HT1080 (cell line): Measurements from ENCODE around the gene ERG. TPM values are rescaled to one million over a fixed set of nuclear protein-coding genes. Genes with fewer than 3 reads are reported as not detected.

Experiments
- DNase-seq: peaks from one replicate; pipeline ENCODE4 v3.0.0-alpha.2; 2015; ENCODE audit warnings: low read depth
- small RNA-seq: library from RNA; depleted of rRNA; stranded (forward); fragments of <200 nt; gene quantifications from one replicate; pipeline ENCODE3, GENCODE V24; 2014
- total RNA-seq: library from RNA; depleted of rRNA; stranded (reverse); fragments of >200 nt; shearing (Covaris generic); gene quantifications from 2 replicates; pipeline ENCODE4 v1.2.3, GENCODE V29; 2014; rRNA removed

ERG gene
- total RNA-seq, 1 experiment from 2014 or later, result not detected

- DNase-seq, result no peak
Measured at GRCh38 chr21:38334866-38335265, 163.4 kb downstream of the ERG start.

GRCh38 chr21:38333301-38334272, 164.7 kb downstream of the ERG start:
- DNase-seq, result no peak

- no peak for DNase-seq
Measured at GRCh38 chr21:38330666-38331065, 167.6 kb downstream of the ERG start.

Small RNAs within 50 kb of the gene (small RNA-seq; reads per million reads assigned to genes)
- not detected for gene SNRPGP13

Other genes starting within 250 kb of the ERG start
- 5.9 and 7.8 TPM in 2 replicates for gene KCNJ15, start 241.5 kb downstream of the ERG start, total RNA-seq